ENCODE data around the gene SLC30A1.

The SLC30A1 gene

GRCh38 chr1:211606914-211607753, 28.2 kb upstream of the SLC30A1 start:
- TF ChIP-seq CTCF (IDR thresholded peaks at IDR 0.05; ENCODE audit: low read depth, low read length), result no peak
- H3K4me3 ChIP-seq (ENCODE audit: low read depth, low read length), result no peak overlapping the region

- no peak for TF ChIP-seq CTCF (IDR thresholded peaks at IDR 0.05; ENCODE audit: low read depth, low read length)
- no peak overlapping the region for H3K4me3 ChIP-seq (ENCODE audit: low read depth, low read length)
Observed at GRCh38 chr1:211606332-211606913, 27.5 kb upstream of the SLC30A1 start.

- H3K4me3 ChIP-seq (ENCODE audit: low read depth, low read length), result no peak overlapping the region
- TF ChIP-seq CTCF (IDR thresholded peaks at IDR 0.05; ENCODE audit: low read depth, low read length), result no peak
Observed at GRCh38 chr1:211605603-211606331, 26.8 kb upstream of the SLC30A1 start.

- H3K4me3 ChIP-seq (ENCODE audit: low read depth, low read length), result no peak overlapping the region
- TF ChIP-seq CTCF (IDR thresholded peaks at IDR 0.05; ENCODE audit: low read depth, low read length), result no peak
Observed at GRCh38 chr1:211605034-211605433, 26.1 kb upstream of the SLC30A1 start.

GRCh38 chr1:211604548-211604947, 25.6 kb upstream of the SLC30A1 start:
- TF ChIP-seq CTCF (IDR thresholded peaks at IDR 0.05; ENCODE audit: low read depth, low read length), result no peak
- no peak overlapping the region for H3K4me3 ChIP-seq (ENCODE audit: low read depth, low read length)

GRCh38 chr1:211603713-211604112, 24.8 kb upstream of the SLC30A1 start:
- H3K4me3 ChIP-seq (ENCODE audit: low read depth, low read length), result no peak overlapping the region
- no peak for TF ChIP-seq CTCF (IDR thresholded peaks at IDR 0.05; ENCODE audit: low read depth, low read length)
